ENCODE measurements around the gene OASL.
A peak's percentile ranks its signal among the peaks of the same experiment; 100 is the strongest.
"Not testable (repeated sequence)": the region's sequence is repeated elsewhere in the genome, so short reads cannot be mapped to it uniquely, and the experiment has no call there.

The OASL gene

DNA sequence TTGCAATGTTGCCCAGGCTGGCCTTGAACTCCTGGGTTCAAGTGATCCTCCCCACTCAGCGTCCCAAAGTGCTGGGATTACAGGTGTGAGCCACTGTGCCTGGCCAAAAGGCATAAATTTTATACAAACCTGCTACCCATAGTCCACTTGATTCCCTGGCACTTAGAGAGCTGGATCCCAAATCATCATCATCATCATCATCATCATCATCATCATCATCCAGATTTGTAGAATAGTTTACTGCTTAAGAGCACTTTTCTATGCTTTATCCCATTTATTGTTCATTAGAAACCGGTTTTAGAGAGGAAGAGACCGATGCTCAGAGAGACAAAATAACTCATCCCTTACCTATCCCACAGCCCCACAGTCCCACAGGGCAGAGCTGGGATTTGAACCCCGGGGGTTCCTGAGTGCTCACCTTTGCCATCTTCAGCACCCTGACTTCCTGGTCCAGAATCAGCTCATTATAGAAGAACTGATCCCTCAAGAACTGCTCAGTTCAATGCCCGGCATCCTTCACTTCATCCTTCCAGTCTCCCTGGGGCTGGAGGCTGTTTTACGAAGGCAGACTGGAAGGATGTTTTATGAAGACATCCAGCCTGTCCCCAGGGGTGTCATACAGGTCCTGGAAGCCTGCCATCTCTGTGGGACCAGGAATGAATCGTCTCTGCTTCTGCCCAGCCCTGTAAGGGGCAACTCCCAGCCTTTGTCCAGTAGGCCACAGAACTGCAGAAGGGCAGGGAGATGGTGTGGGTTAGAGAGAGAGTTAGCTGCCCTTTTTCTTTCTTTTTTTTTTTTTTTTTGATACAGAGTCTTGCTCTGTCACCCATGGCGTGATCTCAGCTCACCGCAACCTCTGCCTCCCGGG, 20.2 kb upstream of the OASL start:
- DNase-seq: no peak

DNA sequence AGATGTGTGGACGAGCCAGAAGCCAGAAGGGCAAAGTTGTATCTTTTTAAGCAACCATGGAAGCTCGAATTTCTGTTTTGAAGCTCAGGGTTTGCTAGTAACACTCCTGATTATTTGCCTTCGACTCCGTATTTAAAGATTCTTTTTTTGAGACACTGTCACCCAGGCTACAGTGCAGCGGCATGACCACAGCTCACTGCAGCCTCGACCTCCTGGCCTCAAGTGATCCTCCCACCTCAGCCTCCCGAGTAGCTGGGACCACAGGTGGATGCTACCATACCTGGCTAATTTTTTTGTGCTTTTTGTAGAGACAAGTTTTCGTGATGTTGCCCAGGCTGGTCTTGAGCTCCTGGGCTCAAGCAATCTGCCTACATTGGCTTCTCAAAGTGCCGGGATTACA, 18.7 kb upstream of the OASL start:
- no peak for DNase-seq

DNA sequence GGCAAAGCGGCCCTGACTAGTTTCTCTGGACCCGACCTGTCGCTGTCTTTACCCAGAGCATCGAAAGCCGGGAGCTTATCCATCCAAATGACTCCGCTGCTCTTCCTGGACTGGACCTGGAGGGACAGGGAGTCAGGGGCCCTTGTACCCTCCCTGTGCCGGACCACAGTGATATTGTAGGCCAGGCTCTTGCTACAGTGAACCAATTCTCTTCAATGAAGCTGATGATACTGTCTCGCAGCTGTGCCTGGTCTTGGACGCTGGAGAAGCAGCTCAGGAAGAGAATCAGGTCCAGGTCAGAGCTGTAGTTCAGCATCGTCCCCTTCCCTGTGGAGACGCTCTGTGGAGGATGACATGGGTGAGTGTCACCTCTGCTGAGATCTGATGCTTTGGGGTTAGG, 14.7 kb upstream of the OASL start:
- DNase-seq: no peak

DNA sequence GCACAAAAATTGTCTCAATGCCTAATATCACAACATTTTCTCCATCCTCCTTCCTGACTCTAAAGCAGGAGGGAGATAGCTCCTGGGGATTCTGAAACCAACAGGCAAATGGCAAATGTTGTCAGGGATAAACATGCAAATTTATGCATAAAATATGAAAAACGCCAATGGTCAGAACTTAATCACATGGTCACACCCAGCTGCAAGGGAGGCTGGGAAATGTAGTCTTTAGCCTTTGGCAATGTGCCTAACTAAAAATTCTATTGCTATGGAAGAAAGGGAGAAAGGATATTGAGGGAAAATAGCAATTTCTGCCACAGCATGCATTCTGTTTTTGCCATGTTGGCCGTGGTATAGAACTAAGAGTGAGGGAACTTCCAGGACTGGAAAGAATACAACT, 11.7 kb upstream of the OASL start:
- DNase-seq: no peak

DNA sequence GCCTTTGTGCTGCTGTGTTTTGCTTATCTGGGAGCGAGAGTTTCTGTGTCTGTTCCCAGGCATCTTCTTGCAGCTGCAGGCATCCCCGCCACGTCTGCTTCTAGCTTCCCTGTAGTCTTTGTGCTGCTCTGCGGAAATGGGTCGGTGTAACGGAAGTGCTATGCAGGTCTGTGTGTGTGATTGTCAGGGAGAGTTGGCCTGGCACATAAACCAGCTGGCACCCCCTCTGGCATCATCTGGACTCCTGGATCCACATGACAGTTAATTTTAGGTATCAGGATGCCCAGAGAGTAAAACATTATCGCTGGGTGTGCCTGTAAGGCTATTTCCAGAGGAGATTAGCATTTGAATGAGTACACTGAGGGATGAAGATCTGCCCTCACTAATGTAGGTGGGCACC, 9.4 kb upstream of the OASL start:
- no peak for DNase-seq

DNA sequence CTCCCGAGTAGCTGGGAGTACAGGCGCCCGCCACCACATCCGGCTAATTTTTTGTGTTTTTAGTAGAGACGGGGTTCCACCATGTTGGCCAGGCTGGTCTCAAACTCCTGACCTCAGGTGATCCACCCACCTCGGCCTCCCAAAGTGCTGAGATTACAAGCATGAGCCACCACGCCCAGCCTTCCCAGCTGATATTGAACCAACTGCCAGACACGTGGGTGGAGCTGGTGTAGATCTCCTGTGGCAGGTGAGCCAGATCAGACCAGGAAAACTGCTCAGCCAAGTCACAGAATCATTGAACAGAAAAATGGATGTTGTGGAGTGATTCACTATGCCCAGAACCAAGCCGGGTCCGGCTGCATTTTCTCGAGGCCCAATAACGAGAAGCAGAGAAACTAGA, 8.4 kb upstream of the OASL start:
- DNase-seq: not testable (repeated sequence)

DNA sequence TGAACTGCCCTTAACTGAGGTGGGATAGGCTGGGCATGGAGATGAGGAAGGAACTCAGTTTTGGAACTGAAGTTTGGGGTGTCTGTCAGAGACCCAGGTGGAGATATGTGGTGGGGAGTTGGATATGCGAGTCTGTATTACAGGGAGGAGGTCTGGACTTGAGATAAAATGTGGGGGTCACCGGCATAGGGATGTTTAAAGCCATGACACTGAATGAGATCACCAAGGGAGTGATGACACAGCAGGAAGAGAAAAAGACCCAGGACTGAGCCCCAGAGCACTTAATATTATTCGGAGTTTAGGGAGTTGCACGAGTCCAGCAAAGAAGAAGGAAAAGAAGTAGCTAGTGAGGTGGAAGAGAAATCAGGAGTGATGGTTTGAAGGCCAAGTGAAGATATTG, 4.0 kb upstream of the OASL start:
- DNase-seq: no peak

DNA sequence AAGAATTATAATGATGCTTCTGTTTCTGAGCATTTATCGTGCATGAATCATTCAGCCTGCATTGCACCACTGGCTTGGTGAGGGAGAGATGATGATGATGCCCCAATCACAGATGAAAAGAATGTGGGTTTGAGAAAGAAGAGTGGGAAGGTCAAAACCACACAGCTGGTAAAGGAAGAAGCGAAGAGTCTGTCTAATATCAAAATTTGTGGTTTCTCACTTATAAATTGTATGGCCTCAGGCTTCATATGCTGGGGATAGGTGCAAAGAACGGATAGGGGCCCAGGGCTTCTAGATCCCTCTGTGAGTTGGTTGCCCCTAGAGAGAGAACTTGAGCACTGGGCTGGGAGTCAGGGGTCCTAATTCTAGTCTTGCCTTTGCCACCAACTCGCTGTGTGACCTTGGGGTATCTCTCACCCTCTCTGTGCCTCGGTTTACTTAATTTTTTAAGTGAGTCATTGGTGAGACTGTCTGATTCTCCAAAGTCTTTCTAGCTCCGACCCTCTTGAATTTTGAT, 2.2 kb downstream of the OASL start:
- peak; percentile 89 for DNase-seq

DNA sequence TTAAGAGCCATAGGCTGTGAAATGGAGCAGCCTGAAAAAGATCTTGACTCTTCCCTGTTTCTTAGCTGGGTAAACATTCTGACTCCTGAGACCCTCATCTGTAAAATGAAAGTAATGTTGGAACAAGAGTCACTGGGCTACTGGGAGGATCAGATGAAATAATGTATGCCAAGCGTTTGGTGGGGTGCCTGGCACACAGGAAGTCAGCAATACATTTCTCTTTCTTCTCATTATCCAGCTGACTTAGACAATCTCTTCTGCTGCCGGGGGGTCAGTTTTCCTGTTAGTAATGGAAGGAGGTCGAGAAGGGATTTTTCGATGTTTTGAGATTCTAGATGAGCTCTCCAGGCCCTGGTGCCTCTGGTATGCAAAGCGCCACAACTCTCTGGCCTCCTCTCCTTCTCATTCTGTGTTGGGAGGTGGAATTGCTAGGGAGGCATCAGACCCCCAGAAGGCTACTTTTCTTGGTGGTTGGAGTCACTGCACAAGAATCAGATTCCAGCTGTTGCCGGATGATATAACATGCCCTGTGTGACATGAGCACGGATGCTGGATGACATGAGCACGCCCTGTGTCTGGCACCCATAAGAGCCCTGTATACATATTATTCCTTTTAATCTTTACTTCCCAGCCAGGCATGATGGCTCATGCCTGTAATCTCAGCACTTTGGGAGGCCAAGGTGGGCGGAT, 4.3 kb downstream of the OASL start:
- DNase-seq: no peak

DNA sequence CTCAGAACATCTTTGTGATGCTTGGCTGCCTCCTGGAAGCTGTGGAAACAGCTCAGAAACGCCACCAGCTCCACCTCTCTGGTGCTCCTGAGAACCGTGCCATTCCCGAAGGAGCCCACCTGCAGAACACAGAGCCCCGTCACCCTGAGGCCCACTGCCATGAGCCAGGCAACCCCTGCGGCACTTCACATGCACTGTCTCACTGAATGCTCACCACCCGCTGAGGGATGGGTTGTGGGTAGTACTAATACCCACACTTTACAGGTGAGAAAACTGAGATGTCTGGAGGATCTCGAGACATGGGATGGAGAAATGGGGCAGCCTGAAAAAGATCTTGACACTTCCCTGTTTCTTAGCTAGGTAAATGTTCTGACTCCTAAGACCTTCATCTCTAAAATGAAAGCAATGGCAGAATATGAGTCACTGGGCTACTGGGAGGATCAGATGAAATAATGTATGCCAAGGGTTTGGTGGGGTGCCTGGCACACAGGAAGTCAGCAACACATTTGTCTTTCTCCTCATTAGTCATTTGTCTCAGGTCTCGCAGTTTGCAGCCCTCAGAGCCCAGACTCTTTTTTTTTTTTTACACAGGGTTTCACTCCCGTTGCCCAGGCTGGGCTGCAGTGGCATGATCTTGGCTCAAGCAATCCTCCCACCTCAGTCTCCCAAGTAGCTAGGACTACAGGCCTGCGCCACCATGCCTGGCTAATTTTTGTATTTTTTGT, 5.3 kb downstream of the OASL start:
- DNase-seq: peak; percentile 91

DNA sequence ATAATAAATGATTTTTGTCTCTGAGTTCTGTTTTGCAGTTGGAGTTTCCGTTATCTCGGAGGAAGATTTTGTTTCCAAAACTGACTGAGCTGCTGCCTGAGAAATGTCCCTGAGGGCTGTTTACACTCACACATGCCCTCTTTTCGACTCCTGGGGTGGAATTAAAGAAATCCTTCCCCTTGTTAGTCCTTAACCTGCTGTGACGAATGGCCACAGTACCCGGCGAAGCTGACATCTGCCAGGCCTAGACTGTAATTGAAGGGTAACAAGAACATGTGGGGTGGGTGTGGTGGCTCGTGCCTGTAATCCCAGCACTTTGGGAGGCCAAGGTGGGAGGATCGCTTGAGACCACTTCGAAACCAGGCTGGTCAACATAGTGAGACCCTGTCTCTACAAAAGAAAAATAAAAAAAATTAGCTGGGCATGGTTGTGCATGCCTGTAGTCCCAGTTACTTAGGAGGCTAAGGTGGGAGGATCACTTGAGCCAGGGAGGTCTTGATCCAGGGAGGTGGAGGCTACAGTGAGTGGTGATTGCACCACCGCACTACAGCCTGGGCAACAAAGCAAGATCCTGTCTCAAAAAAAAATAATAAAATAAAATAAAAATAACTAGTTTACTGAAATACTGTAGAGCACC, 8.4 kb downstream of the OASL start:
- DNase-seq: no peak

DNA sequence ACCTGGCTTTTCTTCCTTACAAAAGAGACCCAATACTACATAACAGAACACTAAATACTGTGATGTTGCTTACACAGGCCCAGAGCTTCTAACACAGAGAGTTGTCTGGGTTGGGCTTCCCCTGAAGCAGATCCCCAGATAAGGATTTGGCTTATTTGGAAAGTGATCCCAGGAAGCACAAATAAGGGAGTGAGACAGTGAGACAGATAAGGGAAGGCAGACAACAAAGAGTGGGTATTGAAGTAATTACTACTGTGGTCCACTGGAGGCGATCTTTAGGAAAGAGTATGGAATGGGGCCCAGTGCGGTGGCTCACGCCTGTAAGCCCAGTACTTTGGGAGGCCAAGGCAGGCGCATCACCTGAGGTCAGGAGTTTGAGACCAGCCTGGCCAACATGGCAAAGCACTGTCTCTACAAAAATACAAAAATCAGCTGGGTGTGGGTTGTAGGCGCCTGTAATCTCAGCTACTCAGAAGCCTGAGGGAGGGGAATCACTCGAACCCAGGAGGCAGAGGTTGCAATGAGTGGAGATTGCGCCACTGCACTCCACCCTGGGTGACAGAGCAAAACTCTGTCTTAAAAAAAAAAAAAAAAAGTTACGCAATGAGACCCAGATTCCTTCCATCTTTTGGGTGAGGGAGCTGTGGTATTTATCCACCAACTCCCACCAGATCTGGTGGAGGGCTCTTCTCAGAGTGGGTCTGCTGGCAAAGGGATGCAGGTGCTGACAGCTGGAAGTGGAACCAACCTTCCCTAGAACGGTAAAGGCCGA, 12.6 kb downstream of the OASL start:
- no peak for DNase-seq

DNA sequence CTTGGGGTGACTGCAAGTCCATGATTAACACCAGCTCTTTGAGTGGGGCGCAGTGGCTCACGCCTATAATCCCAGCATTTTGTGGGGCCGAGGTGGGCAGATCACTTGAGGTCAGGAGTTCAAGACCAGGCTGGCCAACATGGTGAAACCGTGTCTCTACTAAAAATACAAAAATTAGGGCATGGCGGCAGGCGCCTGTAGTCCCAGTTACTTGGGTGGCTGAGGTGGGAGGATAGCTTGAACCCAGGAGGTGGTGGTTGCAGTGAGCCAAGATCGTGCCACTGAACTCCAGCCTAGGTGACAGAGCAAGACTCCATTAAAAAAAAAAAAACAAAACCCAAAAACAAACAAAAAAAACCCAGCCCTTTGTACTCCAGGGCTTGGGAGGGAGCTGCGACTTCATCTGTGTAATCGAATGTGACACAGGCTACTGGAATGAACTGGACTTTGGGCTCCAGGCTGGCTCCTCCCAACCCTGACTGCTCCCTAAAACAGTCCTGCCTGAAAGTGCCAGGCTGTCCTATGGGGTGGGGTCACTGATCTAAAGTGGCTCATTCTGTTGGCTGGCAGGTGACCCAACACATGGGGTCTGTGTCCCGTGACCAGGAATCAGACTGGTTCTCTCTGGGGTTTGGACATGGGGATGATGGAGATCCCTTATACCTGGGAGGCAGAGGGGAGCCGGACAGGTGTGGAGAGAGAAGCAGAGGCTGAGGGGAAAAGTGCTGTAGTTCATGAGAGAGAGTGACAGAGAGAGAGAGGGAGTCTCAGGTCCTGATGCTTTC, 13.4 kb downstream of the OASL start:
- peak; percentile 32 for DNase-seq

DNA sequence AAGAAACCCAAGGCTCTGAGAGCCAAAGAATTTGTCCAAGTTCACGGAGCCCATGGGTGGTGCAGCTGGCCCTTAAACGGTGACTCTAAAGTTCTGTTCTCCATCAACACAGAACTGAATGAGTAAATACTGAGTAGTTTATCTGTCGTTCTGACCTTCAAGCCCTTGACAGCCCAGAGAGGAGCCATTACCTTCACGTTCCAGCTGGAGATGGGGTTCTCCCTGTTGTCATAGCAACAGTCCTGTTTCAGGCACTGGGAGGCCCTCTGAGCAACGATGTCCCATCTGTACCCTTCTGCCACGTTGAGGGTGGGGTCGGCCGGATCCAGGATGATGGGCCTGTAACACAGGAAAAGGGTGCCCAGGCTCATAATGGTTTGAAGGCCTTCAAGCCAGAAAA, 15.2 kb downstream of the OASL start:
- DNase-seq: no peak

DNA sequence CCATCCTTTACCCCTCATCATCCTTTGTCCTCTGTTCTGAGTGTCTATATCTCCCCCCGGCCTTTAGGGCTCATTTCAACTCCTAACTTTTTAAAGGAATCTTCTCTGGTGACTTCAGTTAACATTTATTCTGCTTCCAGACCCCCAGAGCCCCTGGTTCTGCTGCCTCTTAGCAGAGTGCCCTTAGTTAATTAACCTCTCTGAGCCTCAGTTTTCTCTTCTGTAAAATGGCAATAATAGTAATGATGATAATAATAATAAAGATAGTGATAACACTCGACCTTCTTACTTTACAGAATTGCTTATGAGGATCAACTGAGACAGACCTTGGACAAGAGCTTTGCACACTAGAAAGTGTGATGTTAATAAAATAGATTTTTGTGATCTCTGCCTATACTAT, 16.3 kb downstream of the OASL start:
- DNase-seq: no peak

DNA sequence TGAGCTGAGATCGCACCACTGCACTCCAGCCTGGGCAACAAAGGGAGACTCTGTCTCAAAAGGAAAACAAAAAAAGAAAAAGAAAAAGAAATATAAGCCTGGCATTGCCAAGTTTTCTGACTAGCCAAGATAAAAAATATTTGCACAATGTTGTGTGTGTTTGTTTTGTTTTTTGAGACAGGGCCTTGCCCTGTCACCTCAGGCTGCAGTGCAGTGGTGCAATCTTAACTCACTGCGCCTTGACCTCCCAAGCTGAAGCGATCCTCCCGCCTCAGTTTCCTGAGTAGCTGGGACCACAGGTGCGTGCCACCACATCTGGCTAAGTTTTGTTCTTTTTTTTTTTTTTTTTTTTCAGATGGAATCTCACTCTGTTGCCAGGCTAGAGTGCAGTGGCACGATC, 17.3 kb downstream of the OASL start:
- DNase-seq: no peak

DNA sequence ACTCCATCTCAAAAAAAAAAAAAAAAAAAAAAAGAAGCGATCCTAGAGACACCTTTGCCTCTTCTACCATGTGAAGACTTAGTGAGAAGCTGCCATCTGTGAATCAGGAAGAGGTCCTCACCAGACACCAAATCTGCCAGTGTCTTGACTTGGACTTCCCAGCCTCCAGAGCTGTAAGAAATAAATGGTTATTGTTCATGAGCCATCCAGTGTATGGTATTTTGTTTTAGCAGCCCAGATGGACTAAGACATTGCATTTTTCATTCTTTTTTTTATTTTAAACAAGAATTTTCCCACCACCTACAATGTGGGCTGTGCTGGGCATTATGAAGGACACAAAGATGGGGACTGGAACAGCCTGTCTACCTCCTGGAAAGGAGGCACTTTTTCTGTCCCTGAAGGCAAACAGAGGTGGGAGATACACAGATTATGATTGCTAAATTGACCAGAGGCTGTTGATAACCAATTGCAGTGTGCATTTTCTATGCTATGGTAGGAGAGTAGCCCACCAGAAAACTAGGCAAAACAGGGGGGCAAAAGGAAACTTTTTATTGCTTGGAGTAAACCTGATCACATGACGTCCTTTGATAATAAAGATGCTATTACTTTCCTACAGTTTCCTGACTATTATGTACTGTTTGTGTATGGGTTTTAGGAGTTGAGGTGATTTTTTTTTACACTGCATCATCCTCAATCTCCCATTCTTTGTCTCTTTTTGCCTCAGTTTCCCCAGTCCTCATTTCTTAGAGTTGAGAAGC, 20.0 kb downstream of the OASL start:
- no peak for DNase-seq

DNA sequence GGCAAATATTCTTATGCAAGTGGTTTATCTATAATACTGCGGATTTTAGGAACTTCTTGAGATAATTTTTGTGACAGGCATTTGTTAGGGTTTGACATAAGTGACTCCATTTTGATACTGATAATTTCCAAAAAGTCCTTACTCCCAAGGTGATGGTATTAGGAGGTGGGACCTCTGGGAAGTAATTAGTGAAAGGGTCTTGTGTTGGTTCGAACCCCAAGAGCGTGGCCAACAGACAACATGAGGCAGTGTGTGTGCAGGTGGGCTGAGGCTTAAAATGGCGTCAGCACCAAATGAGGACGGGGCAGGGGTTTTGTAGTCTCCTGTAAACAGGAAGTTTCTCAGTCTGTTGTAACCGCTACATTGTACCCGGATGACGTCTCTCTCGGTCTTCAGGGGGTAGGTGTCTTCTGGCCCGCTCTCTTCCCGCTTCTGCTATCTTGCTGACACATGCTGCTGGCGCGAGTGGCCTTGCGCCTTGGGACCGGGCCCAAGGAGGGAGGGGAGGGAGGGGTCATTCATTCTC, 21.0 kb downstream of the OASL start:
- no peak for DNase-seq

DNA sequence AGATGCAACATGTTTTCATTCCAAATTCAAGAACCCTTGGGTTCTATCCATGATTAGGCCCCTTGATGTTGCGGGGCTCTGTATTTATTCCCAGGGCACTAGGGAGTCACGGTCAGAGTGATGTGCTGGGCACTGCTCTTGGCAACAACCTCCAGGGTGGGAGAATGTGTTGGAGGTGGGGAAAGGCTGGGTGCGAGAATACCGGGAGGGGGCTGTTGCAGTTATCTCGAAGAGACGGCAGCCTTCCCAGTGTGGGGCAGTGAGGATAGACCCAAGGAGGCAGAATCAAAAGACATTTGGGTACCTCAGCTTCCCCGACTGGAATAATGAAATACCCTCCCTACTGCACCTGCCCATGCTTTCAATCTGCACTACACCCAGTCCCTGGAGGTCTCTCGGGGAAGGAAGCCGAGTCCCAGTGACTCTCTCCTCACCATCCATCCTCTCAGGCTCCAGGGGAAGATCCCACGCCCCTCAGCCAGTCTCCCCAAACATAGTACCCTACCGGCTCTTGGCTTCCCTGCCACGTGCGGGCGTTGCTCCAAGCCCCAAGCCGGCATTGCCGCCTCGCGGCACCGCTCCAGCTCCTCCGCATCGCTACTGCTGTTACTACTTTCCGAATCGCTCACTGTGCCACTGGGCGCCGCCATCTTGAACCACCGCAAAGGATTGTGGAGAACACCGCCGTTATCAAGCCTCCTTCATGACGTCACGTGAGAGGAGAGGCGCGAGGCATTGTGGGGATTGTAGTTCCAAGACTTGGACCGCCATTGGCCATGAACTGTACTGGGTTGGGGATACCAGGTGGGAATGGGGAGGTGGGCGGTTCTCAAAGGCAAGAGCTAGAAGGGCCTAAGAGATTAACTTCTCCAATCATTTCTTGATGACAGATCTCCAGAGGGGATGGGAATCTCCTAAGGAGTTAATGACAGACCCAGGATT, 22.9 kb downstream of the OASL start, which contains the start of gene C12orf43:
Gene C12orf43, minus strand, starts transcription at position 663 of the 942 bp plus-strand sequence. Its CDS starts 13 bp downstream, at position 650.
- peak; percentile 91 for DNase-seq

All from EL (cell line).